Liver (tissue), 3 donors: ENCODE data around the gene ACTN4.

Source experiments
- CTCF ChIP-seq: fragments of 150-350 bp; IDR thresholded peaks from 2 replicates; pipeline ENCODE4 v1.5.1; 2017; ENCODE audit warnings: improper control_type of control experiment, low read depth, low read length; ENCODE audit not compliant: missing input control
- GABPA ChIP-seq, 2 donors: IDR thresholded peaks in 1 of 2; conservative IDR thresholded peaks in 1 of 2; 2 replicates each; pipeline ENCODE4 v1.6.1; 2016; ENCODE audit warnings: antibody characterized with exemption in 2 of 2, mild to moderate bottlenecking in 1 of 2, moderate library complexity in 1 of 2
- RAD21 ChIP-seq, 2 donors: IDR thresholded peaks; 2 replicates each; pipeline ENCODE4 v1.6.1; 2016; ENCODE audit warnings: antibody characterized with exemption in 2 of 2, mild to moderate bottlenecking in 2 of 2
- RXRA ChIP-seq, 2 donors: IDR thresholded peaks; 2 replicates each; pipeline ENCODE4 v1.6.1; 2017 to 2018; ENCODE audit warnings: antibody characterized with exemption in 2 of 2, mild to moderate bottlenecking in 1 of 2
- SP1 ChIP-seq: IDR thresholded peaks from 2 replicates; pipeline ENCODE4 v1.6.1; 2018; ENCODE audit warnings: antibody characterized with exemption, mild to moderate bottlenecking
- donor health status: healthy.
- donor health status: healthy.

- TF ChIP-seq CTCF (no peak), SP1 (no peak), GABPA (IDR thresholded peaks at IDR 0.05 in 1 of 2, conservative IDR thresholded peaks at IDR 0.05 in 1 of 2) (no peak), RAD21 (IDR thresholded peaks at IDR 0.05) (no peak), RXRA (IDR thresholded peaks at IDR 0.05) (no peak)
Measured at GRCh38 chr19:38727306-38727867, 79.9 kb downstream of the ACTN4 start.
